Fibroblast of skin of abdomen (primary cell): Measurements from ENCODE around the gene ATP2A3.

Source experiments
- DNase-seq: peaks from one replicate; pipeline ENCODE4 v3.0.0-alpha.2; 2013

The ATP2A3 gene

DNA sequence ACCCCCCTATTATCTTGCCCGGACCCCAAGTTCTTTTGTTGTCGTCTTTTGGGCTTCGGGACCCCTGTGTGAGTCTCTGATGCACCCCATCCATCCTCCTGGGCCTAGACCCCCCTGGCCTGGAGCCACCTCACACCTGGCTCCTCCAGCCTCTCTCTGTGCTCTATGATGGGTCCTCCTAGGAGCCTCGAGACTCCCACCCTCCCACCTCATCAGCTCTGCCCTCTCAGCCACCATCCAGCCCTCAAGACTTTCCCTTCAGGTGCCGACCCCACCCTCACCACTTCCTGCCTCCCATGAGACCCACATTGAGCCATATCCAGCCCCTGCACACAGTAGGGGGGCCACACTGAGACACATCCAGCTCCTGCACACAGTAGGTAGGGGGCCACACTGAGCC lies 8.7 kb upstream of the ATP2A3 start:
- DNase-seq = no peak

GRCh38 chr17:3972281-3972731 lies 8.1 kb upstream of the ATP2A3 start:
- DNase-seq = no peak

GRCh38 chr17:3970668-3971067 lies 6.4 kb upstream of the ATP2A3 start:
- no peak for DNase-seq

- no peak for DNase-seq
Measured at GRCh38 chr17:3969963-3970362, 5.7 kb upstream of the ATP2A3 start.

- DNase-seq = no peak
Measured at GRCh38 chr17:3968886-3969524, 4.8 kb upstream of the ATP2A3 start.

GRCh38 chr17:3968015-3968414 lies 3.8 kb upstream of the ATP2A3 start:
- DNase-seq = no peak

DNA sequence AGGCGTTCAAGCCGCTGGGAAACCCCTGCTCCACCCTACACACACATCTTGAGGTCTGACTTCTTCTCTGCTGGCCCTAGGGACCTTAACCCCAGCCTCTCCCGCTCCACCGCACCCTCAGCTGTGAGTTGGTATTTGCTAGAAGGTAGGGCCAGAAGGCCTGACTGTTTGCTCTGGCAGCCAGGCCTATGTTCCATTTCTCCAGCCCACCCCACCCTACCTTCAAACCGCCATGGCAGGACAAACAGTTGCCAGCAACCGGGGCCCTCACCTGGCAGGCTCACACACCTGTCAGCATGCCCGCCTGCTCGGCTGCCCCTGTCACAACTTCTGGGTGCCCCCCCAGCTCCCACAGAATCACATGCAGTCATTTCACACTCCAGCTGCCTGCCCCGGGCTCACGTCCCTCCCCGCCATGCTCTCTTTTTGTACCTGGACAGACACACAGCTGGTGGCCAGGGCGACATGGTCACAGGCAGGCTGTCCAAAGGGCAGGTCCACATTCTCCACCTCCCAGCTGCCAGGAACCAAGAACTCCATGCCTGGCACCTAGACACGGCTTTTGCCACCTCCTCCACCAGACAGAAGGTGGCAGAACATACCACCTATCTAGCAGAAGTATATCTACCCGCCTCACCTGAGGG lies 2.6 kb upstream of the ATP2A3 start:
- no peak for DNase-seq

DNA sequence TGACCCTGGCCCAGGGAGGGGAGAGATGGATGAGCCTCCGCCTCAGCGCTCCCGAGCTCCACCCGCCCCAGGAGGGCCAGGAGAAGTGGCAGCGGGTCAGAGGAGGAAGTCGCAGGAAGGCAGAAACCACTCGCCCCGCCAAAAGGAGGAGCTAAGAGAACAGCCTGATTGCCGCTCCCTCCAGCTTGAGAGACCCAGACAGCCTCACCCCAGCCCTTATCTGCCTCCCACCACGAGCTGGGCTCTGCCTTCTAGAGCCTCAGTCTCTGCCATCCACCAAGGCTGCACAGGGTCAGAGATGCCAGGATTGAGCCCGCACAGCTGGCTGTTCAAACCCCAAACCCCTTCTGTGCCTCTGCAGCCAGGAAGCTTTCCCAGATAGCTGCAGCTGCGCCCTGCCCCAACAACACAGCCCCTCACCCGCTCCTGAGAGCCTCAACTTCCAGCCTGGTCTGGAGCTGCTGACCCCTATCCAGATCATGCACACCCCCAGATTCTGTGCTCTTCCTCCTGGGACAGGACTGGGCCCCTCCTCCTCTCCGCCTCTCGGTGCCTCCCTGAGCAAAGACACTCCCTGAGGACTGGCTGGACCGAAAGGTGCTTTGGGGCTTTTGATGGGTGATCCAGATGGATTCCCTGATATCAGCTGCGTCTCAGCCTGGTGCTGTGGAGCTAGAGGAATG lies 1.0 kb upstream of the ATP2A3 start:
- DNase-seq = no peak

DNA sequence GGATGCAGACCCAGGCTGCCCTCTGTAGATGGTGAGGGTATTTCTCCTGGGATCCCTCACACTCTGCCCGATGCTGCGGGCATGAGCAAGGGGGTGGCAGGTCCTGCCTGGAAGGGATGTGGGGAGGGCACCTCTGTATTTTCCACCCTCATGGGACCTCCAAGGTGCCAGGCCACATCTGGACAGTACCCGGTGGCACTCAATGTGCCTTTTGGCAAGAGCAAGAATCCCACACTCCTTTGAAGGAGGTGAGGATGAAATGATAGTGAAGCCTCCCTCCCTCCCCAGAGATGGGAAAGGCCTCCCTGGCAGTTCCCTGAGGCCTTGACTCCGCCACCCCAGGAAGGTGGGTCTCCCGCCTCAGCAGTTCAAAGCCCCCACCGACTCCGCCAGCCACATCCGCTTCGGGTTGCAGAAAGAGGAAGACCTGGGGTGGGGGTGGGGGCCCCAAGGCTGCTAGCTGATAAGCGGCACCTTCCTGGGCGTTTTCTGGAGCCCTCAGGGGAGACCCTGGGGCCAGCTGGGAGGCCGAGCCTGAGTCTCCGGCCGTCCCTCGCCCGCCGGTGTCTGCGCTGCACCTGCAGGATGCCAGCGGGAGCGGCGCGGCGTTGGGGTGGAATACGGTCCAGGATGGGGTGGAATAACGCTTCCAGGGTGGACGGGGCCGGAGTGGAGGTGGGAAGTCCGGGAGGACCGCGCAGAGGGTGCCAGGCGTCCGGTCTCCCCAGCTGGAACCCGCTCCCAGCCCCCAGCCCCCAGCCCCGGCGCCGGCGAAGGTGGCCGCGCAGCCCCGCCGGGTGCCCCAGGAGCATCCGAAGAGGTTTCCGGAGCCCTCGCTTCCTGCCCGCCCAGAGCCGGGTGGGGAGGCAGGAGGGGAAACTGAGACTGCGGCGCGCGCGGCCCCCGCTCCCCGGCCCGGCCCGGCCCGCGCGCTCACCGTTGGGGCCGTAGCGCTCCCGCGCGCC lies 718 bp downstream of the ATP2A3 start:
- no peak for DNase-seq

DNA sequence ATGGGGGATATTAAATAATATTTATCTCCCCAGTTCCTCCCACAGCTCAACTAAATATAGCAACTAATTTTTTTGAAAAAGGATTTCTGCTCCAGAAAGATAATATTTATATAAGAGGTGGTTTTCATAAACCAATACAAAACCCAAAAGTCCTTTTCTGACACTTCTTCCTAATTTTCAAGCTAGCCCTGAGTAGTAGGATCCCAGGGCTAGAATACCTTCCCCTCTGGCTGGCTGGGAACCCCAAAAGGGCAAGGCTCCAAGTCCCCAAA lies 1.3 kb downstream of the ATP2A3 start:
- no peak for DNase-seq

- no peak for DNase-seq
Measured at GRCh38 chr17:3962217-3962964, 1.8 kb downstream of the ATP2A3 start.

DNA sequence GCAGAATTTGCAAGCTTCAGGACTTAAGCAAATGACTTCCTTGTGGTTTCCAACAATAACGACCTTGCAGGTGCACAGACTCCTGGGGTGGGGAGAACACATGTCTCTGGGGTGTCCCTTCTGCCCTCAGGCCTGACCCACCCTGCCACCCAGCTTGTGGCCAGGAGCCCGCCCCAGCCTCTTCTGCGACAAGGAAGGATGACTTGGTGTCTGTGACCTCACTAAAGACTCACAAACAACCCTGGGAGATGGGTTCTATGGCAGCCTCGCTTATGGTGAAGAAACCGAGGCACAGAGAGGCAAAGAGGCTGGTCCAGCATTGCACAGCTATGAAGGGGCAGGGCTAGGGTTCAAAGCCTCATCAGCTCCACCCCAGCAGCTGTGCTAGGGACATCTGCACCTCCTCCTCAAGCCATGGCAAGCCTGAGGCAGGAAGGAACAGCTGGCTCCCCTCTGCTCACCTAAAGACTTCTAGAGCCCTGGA lies 2.6 kb downstream of the ATP2A3 start:
- DNase-seq = no peak

- DNase-seq = no peak
Measured at GRCh38 chr17:3960764-3961163, 3.5 kb downstream of the ATP2A3 start.

DNA sequence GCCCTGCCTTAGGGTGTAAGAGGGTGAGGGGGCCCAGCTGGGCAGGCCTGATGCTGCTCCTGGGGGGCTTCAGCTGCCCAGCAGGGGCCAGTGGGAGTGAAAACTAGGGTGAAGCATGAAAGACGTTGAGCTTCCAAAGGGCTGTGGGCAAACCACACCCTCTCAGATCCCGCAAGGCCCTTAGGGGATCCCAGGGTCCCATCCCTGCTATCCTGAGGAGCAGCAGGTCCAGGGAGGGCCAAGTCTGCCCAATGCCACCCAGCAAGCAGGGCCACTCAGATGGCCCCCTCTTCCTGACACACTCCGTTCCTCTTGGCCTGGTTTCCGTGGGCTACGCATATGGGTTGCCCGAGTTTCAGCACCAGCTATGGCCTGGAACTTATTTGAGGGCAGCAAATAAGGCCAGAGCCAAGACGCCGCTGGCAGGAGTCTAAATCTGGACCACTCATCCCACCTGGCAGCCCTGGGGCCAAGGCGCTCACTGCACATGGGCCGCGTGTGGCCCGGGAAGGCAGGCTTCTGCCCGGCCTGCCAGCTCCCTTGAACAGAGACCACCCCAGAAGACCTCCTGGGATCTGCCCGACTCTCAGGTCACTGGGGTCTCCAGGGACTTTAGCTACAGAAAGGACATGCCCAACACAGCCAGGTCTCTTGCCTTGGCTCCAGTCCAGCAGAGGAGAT lies 4.2 kb downstream of the ATP2A3 start:
- no peak for DNase-seq

GRCh38 chr17:3959295-3959899 lies 4.8 kb downstream of the ATP2A3 start:
- no peak for DNase-seq

DNA sequence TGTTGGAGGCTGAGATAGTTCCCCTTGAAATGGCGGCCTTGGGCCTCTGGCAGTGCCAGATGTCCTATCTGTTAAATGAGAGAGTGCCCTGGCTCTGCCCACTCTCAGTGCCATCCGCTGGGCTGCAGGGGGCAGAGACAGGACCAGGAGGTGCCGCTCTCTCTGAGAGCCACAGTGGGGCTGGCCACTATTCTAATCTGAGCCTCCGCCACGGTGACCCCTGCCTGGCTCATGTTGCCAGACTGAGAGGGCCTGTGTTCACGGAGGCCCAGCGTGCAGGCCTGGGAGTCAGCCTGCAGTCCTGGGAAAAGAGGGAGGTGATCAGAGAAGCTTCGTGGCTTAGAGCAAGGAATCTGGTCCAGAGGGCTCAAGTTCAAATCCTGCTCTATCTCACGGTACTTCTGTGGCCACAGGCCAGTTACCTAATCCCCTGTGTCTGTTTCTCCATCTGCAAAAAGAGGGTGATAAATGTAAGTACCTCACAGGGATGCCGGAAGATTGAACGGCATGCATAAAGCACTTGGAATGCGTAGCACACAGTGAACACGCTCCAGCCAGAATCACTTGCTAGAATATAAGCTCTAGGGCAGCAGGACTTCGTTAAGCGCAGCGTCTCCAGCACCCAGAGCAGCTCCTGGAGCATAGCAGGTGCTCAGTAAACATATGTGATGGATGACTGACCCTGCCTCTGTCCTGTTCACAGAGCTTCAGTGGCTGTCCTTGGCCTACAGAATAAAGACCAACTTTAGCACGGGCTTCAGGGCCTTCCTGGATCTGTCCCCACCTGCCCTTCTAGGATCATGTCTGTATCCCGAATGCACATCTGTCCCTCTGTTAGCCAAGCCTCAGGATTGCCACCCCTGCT lies 6.3 kb downstream of the ATP2A3 start:
- DNase-seq = no peak

DNA sequence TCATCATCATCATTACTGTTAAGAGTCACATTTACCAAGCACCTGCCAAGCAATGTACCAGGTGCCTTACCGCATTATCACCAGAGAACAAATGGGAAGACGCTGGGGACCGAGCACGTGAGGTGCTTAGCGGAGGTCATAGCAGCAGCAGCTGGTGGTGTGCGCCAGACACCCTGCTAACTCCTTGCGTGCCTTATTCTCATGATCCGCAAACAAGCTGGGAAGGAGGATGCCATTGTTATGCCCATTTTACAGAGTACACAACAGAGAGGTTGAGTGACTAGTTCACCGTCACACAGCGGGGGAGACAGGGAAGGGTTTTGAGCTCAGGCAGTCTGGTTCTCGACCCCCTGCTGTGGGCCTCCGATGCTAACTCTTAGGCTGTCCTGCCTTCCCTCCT lies 7.3 kb downstream of the ATP2A3 start:
- no peak for DNase-seq

DNA sequence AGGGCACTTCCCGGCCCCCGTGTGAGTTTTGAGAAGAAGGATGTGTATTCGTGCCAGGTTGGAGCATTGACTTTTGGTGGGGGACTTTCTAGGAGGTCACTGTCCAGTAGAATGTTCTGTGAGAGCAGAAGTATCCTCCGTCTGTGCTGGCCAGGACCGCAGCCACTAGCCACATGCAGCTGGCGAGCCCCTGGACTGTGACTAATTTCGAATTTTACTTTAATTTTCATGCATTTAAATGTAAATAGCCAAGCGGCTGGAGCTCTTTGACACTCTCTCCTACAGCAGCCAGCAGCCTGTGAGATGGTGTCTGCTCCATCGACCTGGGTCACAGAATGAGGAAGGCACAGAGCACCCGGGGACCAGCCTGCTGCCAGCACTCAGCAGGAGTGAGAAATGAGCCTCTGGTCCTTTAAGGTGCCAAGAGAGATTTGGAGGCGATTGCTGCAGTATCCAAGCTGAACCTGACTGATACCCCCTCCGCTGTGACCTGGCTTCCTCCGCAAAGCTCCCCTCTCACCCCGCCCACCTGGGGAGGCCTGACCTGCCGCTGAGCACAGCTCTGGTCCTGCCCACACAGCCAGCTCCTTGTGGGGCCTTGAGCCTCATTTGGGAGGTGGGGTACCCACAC lies 7.8 kb downstream of the ATP2A3 start:
- DNase-seq = no peak

- no peak for DNase-seq
Measured at GRCh38 chr17:3955673-3955988, 8.6 kb downstream of the ATP2A3 start.
